HG03432 (cell line): ENCODE measurements around the gene TCEAL8.
"Not testable (repeated sequence)": the region's sequence is repeated elsewhere in the genome, so short reads cannot be mapped to it uniquely, and the experiment has no call there.

Source experiments
- ATAC-seq: cut with Tn5 transposase; IDR thresholded peaks from one replicate; pipeline ENCODE4 v1.9.1; 2021; ENCODE audit warnings: mild to moderate bottlenecking, moderate library complexity; ENCODE audit not compliant: unreplicated experiment

TCEAL8 gene, protein sequence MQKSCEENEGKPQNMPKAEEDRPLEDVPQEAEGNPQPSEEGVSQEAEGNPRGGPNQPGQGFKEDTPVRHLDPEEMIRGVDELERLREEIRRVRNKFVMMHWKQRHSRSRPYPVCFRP

GRCh38 chrX:103254921-103255493 is at the start of gene TCEAL8:
Gene TCEAL8, minus strand, starts transcription at chrX:103255155. Its CDS starts 1,176 bp downstream, at chrX:103253979.
- peak; percentile 98 for ATAC-seq

- no peak for ATAC-seq
These were observed 49.8 kb upstream of the TCEAL8 start for GRCh38 chrX:103304705-103305104.

DNA sequence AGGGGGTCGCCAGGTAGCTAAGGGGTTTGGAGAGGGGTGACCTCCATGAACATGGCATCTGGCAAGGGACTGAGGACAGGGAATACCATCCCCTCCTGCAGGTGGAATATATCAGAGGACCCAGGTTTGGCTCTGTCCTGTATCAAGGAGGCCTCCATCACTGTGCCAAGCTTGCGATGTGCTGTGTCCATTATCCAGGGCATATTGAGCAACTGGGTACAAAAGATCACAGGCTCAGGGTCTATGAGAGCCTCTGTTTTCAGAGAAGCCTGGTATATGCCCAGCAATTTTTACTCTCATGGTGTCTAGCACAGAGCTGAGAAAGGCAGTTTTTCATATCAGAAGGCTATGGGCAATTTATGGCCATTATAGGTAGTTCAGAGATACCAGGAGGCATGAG is 38.2 kb upstream of the TCEAL8 start:
- no peak for ATAC-seq

GRCh38 chrX:103279624-103280023 is 24.7 kb upstream of the TCEAL8 start:
- ATAC-seq = no peak

DNA sequence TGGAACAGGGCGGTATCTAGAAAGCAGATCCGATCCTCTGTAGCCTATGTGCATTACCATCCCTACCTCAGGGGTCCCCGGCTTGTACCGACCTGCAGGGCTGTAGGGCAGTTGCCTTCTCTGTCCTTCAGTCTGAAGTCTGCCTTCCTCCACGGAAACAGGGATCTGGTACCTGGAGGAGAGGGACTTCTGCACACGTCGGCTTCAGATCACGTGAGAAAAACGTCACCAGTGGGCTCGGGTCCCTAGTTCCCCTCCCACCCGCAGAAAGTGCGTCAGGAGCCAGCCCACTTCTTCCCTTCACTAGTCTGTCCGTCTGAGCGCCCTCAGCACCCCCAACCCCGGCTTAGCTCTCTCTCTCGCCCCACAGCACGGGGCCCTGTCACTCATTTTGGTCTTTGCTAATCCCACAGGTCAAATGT is 21.6 kb upstream of the TCEAL8 start, which contains the start of gene TCEAL5:
Gene TCEAL5, minus strand, starts transcription at position 170 of the 422 bp plus-strand sequence. CDS start 2,187 bp downstream, outside the sequence.
- ATAC-seq = no peak

DNA sequence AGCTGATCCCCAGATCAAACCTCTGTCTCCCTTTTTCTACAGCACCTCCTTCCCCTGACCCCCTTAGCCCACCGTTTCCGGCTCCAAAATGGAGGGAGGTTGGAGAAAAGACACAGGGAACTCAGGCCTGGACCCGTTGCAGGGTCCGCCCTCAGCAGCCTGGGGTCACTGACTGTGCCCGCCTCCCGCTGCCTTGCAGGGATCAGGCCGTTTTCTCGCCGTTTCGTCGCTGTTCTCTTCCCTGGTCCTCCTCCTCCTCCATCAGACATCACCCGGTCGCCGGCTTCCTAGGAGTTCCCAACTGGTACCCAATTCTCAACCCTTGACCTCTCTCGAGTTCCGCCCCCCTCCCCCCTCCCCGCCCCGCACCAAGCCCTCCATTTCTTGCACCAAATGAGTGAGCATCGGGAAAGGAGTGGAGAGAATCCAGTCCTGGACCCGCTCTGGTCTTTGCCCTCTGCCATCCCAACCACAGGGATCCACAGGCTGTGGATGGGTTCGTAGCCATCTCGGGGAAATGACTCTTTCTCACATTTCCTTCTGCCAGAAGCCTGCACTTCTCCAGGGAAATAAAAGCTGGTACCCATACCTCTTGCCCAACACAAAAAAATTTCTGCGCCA is 21.1 kb upstream of the TCEAL8 start:
- ATAC-seq = no peak

GRCh38 chrX:103274284-103274683 is 19.3 kb upstream of the TCEAL8 start:
- ATAC-seq = no peak

DNA sequence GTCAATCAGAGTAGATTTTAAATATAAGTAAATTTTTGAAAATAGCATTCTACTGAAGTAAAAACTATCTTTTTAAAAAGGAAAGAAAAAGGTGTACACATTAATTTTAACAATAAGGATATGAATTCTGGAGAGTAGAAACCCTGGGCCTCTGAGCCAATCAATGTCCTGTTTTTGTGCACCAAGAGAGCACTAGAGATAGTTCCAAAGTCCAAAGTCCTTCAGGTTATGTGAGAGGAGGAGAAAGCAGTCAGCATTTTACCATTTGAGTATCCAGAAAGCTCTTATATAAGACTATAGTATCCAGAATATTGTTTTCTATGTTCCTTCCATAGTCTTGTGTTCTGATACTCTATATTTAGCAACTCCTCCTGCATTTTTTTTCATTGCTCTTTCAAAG is 3.3 kb upstream of the TCEAL8 start:
- no peak for ATAC-seq

- ATAC-seq = no peak
These were observed 1.7 kb upstream of the TCEAL8 start for GRCh38 chrX:103256651-103257050.

- peak; percentile 69 for ATAC-seq
These were observed 657 bp downstream of the TCEAL8 start for GRCh38 chrX:103254171-103254824.

DNA sequence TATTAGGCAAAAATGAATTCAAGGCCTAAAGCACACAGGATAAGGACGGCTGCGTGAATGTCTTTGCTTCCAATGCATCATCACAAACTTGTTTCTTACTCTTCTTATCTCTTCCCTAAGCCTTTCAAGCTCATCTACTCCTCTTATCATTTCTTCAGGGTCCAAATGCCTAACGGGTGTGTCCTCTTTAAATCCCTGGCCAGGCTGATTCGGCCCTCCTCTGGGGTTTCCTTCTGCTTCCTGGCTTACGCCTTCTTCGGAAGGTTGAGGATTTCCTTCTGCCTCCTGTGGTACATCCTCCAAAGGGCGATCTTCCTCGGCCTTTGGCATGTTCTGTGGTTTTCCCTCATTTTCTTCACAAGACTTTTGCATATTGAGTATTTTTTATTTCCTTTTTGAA is 1.3 kb downstream of the TCEAL8 start:
- no peak for ATAC-seq

- ATAC-seq = no peak
These were observed 4.0 kb downstream of the TCEAL8 start for GRCh38 chrX:103250977-103251376.

DNA sequence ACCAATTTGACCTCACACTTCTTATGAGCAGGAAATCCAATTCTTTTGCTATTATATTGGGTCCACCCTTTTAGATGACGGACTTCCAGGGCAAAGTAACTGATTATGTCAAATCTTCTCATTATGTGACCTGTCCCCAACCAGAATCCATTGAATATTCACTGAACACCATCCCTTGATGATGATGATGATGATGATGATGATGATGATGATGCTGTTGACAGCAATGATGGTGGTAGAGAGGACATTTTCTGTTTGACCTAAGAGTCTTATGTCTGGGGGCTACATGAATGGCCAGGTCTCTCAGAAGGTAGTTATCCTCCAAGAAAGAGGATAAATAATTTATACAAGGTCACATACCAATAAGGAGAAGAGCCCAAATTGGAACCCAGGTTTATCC is 5.2 kb downstream of the TCEAL8 start:
- ATAC-seq = no peak

DNA sequence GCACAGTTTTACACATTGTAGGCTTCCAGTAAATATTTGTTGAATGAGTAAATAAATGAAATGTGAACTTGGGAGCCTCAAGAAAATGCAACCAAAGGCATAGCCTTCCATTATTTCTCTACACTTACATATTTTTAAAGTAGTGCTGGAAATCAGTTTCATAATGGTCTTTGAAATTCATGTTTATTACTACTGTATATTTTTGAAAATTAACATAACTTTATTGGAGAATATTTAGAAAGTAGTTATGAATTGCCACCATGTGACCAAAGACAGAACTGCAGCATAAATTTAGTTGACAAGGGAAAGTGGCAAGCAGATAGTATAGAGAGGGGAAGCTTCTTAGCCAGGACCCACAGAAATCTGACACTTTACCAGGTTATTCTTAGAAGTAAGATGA is 6.4 kb downstream of the TCEAL8 start:
- ATAC-seq = peak; percentile 66

GRCh38 chrX:103240155-103240554 is 14.8 kb downstream of the TCEAL8 start:
- ATAC-seq = no peak

- ATAC-seq = no peak
These were observed 18.7 kb downstream of the TCEAL8 start for GRCh38 chrX:103236296-103236695.

DNA sequence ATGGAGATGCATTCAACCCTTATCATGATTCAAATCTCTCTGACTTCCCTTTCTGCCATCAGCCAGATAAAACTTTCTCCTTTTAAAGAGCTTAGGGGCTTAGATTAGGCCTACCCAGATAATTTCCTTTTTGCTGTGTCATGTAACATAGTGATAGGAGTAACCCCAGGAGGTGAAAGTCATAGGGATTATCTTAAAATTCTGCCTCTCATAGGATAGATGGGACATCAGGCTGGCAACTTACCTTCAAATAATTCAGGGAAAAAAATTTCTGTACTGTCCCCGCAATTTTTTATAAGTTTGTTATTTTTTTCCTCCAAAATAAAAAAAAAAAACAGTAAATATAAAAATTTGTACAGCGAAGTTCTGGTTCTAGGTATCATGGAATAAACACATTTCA is 19.3 kb downstream of the TCEAL8 start:
- ATAC-seq = not testable (repeated sequence)

DNA sequence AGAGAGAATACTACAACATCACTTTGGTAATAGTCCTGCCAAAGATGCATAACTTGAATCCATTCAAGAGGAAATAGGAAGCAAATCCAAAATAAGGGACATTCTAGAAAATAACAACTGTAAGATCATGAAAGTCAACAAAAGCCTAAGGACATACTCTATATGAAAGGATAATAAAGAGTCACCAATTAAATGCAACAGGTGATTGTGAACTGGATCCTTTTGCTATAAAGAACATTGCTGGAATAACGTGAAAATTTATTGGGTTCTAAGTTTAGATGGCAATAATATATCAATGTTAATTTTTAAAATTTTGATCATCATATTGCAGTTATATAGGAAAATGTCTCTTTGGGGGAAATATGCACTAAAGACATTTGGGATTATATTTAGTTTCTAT is 20.1 kb downstream of the TCEAL8 start:
- ATAC-seq = no peak

GRCh38 chrX:103233263-103233662 is 21.7 kb downstream of the TCEAL8 start:
- ATAC-seq = no peak

DNA sequence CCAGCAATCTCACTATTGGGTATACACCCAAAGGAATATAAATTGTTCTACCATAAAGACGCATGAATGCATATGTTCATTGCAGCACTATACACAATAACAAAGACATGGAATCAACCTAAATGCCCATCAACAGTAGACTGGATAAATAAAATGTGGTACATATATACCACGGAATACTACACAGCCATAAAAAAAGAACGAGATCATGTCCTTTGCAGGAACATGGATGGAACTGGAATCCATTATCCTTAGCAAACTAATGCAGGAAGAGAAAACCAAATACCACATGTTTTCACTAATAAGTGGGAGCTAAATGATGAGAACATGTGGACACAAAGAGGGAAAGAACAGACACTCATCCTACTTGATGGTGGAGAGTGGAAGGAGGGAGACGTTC is 29.0 kb downstream of the TCEAL8 start:
- not testable (repeated sequence) for ATAC-seq

GRCh38 chrX:103220511-103221323 is 34.2 kb downstream of the TCEAL8 start:
- no peak for ATAC-seq
